IPS-NIHi7 (cell line): ENCODE results near the gene ADCY5.

Experiments
- DNase-seq: peaks from one replicate; pipeline ENCODE4 v3.0.0; 2012; ENCODE audit warnings: mixed read lengths; ENCODE audit errors: extremely low spot score

Gene ADCY5

DNA sequence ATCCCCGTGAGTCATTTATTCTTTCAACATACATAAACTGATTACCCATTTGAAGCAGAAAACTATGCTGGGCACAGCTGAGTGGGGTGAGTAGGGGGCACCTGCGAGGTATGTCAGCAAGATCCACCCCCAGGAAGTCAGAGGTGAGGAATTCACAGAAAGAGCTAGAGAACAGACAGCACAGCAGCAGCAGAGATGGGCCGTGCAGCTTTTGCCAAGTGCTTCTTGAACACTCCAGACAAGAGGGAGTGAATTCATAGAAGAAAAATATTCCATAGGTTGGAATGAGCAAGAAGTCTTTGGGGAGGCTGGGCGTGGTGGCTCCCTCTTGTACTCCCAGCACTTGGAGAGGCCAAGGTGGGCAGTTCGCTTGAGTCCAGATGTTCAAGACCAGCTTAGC, 9.4 kb upstream of the ADCY5 start:
- no peak for DNase-seq

DNA sequence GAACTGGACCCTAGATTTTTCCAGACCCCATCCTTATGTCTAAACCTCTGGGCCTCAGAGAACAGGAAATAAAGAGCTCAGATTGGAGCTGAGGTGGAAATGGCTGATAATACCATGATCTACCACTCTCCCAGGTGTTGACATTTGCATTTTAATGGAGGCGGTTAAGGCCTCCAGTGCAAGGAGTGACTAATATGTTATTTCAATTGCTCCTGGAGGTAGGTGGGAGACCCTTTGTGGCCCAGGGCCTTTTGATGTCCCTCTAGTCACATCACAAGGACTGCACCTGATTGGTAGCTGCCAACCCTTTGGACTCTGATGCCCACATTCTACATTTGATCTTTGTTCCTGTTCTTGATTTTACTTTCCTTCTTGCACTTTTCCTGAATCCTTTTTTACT, 9.0 kb upstream of the ADCY5 start:
- peak; percentile 52 for DNase-seq

DNA sequence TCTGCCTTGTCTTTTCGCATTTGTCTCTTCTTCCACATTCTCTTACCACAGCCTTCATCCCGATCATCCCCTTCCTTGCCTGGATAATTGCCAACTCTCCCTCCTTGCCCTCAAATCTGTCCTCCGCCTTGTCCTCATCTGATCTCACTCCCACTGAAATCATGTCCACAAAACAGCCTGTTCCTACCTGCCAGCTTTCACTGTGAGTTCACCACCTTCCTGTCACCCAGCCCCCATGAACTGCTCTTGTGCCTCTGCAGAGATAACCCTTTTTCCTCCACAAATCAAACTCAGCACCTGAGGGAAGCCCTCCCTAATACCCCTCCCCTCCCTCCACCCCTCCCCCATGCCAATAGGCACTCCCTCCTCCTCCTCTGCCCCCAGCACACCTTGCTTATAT, 4.8 kb upstream of the ADCY5 start:
- no peak for DNase-seq

DNA sequence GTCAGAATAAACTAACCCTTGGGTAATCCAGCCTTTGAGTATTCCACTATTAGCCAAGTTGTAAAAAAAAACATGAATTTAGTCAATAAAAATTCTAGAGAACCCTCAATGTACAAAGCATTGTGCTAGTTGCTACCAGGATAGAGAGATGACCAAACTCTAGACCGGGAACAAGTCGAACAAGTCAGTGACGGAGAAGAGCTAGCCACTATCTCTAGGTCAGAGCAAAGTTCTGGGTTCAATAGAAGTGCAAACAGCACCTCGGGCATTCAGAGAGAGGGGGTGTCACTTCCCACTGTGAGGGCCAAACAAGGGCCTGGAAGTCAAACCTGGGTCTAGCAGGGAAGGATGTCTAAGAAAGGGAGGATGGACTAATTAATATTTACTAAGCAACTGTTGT, 2.3 kb upstream of the ADCY5 start:
- DNase-seq, result no peak

DNA sequence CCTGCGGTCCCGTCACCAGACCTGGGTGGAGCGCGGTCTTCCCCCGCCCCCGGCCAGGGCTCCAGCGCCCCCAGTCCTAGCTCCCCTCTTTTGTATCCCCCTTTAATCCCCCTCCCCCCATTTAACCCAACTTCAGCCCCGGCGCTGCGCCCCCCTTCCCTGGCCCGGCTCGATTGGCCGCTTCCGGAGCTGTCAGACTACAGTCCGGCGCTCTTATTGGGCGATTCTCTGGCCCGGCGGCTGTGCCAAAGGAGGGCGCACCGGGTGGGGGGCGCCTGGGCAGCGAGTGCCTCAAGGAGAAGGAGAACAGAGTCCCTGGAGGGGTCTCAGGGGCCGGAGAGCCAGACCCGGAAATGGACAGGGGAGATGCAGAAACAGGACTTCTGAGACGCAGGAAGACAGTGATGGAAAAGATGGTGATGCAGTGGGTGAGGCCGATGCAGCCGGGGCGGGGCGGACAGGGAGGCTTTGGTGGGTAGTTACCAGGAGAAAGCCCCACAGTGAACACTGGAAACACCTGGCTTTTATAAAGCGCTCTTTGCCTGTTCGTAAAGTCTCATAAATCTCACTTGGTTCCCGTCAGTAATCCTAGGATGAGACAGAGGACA, 1.2 kb upstream of the ADCY5 start:
- DNase-seq, result peak; percentile 69

DNA sequence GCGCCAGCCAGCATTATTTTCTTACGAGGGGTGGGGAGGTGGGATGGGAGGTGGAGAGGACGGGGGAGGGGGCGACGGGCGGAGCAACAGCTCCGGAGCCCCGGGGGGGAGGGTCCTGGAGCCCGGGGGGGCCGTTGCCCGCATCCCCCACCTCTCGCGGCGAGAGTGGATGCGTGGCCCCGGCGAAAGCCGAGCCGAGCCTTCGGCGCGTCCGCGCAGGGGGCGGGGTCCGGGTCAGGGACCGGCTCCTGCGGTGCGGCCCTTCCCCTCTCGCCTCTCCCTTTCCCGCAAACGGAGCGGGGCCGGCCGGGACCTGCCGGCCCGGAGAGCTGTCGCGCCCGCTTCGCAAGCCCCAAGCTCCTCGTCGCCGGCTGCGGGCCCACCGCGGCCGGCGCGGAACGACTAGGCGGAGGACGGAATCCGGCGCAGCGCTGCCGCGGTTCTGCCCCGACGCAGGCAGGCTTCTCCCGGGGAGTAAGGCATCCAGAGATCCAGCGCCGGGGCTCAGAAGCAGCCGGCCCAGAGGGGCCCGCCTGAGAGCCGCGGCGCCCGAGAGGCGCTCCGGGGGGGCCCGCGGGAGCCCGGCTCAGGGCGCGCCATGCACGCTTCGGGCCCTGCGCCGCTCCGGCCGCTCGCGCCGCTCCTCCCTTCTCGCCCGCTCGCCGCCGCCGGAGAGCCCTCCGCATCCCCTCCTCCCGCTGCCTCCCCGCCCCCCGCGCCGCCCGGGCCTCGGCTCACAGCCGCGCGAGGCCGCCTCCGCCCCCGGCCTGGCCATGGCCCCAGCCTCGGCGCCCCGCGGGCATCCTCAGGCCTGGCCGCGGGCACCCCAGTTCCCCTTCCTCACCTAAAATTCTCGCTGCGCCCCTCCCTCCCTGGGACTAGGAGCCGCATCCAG, 459 bp upstream of the ADCY5 start:
- DNase-seq, result peak; percentile 69

DNA sequence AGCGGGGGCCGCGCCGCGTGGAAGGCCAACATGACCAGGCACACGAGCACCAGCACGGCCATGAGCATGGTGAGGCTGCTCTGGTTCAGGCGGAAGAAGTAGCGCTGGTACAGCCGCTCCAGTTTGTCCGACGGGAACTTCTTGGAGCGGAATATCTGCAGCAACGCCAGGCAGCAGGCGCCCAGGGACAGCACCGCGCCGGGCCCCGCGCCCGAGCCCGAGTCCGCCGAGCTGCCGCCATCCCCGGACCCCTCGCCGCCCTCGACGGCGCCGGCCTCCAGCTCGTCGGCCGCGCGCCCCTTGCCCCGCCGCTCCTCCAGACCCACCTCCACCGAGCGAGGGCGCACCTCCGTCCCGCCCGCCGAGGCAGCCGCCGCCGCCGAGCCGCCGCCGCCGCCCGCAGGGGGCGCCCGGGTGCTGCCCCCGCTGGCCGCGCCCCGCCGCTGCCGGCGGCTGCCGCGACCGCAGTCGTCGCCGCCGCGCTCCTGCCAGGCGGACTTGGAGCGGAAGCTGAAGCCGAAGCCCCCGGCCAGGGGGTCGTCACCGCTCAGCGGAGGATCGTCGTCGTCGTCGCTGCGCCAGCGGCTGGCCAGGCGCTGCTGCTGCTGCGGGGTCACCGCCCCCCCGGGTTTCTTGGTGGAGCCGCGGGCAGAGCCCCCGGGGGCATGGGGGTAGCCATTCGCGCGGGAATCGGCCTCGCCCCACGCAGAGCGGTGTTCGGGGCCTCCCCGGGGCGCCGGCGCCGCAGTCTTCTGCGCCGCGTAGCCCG, 957 bp downstream of the ADCY5 start:
- DNase-seq, result peak; percentile 88

GRCh38 chr3:123447416-123447748, 1.5 kb downstream of the ADCY5 start:
- no peak for DNase-seq

- DNase-seq, result no peak
These were observed 2.2 kb downstream of the ADCY5 start for GRCh38 chr3:123446610-123447109.

GRCh38 chr3:123446210-123446609, 2.7 kb downstream of the ADCY5 start:
- no peak for DNase-seq

DNA sequence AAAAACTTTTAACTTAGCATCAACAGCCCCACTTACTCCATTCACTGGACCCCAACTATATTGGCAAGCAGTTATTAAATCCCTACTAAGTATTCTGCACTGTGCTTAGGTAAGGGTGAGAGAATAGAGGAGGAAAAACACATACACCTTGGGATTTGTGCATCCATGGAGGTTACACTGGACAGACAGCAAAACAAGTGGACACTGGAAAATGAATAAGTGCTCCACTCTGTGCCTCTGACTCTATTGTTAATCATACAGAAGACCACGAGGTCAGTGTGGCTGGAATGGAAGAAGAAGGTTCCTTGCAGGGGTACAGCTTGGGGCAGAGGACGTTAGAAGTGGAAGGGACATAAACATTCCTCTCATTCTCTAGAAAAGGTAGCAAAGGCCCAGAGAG, 3.2 kb downstream of the ADCY5 start:
- no peak for DNase-seq

DNA sequence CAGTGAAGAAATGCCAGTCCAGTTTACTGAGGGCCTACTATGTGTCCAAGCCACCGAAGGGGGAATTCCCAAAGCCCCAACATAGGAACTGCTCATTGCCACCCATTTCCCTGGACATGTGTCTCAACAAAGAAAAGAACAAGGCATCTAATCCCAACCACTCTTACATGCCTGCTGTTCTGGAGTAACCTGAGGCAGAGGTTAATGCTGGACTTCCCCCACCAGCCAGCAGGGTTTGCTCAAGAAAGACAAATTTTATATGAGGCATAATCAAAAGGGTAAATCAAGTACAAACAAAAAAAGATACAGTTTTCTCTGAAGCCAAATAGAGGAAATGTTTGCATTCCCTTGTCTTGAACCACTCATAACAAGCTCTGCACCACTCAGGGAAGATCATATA, 4.1 kb downstream of the ADCY5 start:
- DNase-seq, result no peak

GRCh38 chr3:123444023-123444422, 4.9 kb downstream of the ADCY5 start:
- DNase-seq, result no peak

GRCh38 chr3:123442908-123443307, 6.0 kb downstream of the ADCY5 start:
- no peak for DNase-seq

DNA sequence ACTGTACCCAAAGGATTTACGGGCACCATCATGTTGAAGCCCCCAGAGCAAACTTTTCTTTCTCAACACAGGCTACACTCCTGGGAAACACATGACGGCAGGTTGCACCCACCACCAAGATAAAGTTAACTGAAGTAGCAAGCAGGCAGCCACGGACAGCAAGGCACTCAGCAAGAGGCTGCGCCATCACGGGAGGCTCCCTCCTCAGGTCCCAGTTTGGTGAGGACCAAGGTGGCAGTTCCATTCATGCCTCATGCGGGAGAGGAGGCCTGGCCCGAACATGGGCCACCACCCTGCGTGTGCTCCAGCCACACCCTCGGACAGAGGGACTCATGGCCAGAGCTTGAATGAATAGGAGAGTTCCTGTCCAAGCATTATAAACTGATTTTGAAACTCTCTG, 6.8 kb downstream of the ADCY5 start:
- no peak for DNase-seq

GRCh38 chr3:123439806-123440580, 8.9 kb downstream of the ADCY5 start:
- DNase-seq, result no peak

GRCh38 chr3:123432832-123433523, 15.9 kb downstream of the ADCY5 start:
- no peak for DNase-seq

DNA sequence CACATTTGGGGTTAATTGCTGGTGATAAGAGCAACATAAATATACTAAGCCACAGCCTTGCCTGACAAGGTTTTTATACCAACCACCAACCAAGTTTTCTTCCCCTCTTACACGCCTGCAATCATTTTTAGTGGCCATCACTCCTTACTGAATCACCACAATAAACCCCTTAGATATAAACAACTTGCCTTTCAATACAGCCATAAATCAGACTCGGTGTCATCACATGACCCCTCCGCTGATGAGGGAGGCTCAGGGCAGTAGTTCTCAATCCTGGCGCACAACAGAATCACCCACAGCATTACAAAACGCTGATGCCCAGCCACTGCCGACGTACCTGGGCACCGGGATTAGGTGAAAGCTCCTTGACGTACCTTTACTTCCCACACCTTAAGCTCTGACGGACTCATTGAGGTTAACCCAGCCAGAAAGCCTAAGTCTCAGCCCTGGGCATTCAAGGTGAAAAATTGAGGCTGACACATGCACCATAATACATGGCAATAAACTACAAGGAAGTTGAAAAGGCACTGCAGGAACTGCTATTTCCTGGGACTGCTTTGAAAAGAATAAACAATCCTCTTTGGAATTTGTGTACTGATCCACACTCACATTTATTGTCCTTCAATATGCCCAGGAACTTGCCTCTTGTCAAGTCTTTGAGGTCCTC, 17.1 kb downstream of the ADCY5 start:
- no peak for DNase-seq

- DNase-seq, result no peak
These were observed 17.8 kb downstream of the ADCY5 start for GRCh38 chr3:123431007-123431657.

DNA sequence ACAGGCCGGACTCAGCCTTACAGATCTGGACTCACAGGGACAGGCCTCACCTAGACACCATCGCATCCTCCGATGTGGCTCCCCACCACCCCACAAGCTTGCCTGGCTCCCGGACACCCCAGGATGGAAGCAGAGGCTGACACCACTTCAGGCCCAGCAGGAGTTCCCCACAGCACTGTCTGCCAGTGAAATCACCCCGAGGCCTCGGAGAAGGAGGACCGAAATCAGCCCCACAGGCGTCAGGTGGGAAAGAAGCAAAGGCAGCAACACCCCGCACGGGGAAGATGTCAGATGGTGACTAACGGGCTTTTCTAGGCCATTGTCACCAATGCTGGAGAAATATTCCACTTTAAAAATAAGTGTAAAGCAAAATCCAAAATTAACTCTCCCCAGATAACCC, 18.6 kb downstream of the ADCY5 start:
- no peak for DNase-seq
